Liver (tissue), 9 donors: ENCODE results near the gene ASS1. TPM values are rescaled to one million over a fixed set of nuclear protein-coding genes. Genes with fewer than 3 reads are reported as not detected.

Experiments used
- DNase-seq: peaks from one replicate; pipeline ENCODE4 v3.0.0-alpha.2; 2017; ENCODE audit warnings: low spot score
- H3K27ac ChIP-seq, 2 donors: one replicate each; pipeline ENCODE4 v1.7.0; 2013; ENCODE audit warnings: inconsistent platforms in 2 of 2, low read length in 2 of 2, control low read depth in 1 of 2, low read depth in 1 of 2, mild to moderate bottlenecking in 1 of 2
- H3K27me3 ChIP-seq, 4 donors: one replicate each; pipeline versions ENCODE4 v1.6.1 to v1.7.0; 2013; ENCODE audit warnings: low read length in 3 of 4, inconsistent platforms in 1 of 4, mild to moderate bottlenecking in 1 of 4, moderate library complexity in 1 of 4; ENCODE audit not compliant: control insufficient read depth in 4 of 4, insufficient read depth in 4 of 4
- H3K36me3 ChIP-seq, 4 donors: one replicate each; pipeline versions ENCODE4 v1.6.1 to v1.7.0; 2013; ENCODE audit warnings: low read length in 3 of 4, mild to moderate bottlenecking in 3 of 4, low read depth in 1 of 4, moderate library complexity in 1 of 4; ENCODE audit not compliant: control insufficient read depth in 4 of 4, insufficient read depth in 3 of 4
- H3K4me1 ChIP-seq, 4 donors: one replicate each; pipeline versions ENCODE4 v1.6.1 to v1.7.0; 2013; ENCODE audit warnings: low read length in 3 of 4, mild to moderate bottlenecking in 3 of 4, moderate library complexity in 1 of 4; ENCODE audit not compliant: control insufficient read depth in 4 of 4, insufficient read depth in 4 of 4
- H3K4me3 ChIP-seq, 3 donors: one replicate each; pipeline versions ENCODE4 v1.6.1 to v1.7.0; 2013; ENCODE audit warnings: low read length in 3 of 3, control low read depth in 1 of 3, low read depth in 1 of 3, mild to moderate bottlenecking in 1 of 3
- H3K9ac ChIP-seq, 2 donors: one replicate each; pipeline ENCODE4 v1.7.0; 2013; ENCODE audit warnings: low read length in 2 of 2, mild to moderate bottlenecking in 2 of 2, moderate library complexity in 2 of 2, control low read depth in 1 of 2, low read depth in 1 of 2
- H3K9me3 ChIP-seq, 4 donors: one replicate each; pipeline versions ENCODE4 v1.6.1 to v1.7.0; 2013; ENCODE audit warnings: low read length in 3 of 4; ENCODE audit not compliant: control insufficient read depth in 4 of 4
- EGR1 ChIP-seq, 2 donors: IDR thresholded peaks; 2 replicates each; pipeline ENCODE4 v1.6.1; 2016 to 2018; ENCODE audit warnings: antibody characterized with exemption in 2 of 2, low read depth in 2 of 2
- FOXA1 ChIP-seq: IDR thresholded peaks from 2 replicates; pipeline ENCODE4 v1.6.1; 2016; ENCODE audit warnings: antibody characterized with exemption
- FOXA2 ChIP-seq: IDR thresholded peaks from 2 replicates; pipeline ENCODE4 v1.6.1; 2016; ENCODE audit warnings: antibody characterized with exemption
- GABPA ChIP-seq, 2 donors: IDR thresholded peaks in 1 of 2; conservative IDR thresholded peaks in 1 of 2; 2 replicates each; pipeline ENCODE4 v1.6.1; 2016; ENCODE audit warnings: antibody characterized with exemption in 2 of 2, mild to moderate bottlenecking in 1 of 2, moderate library complexity in 1 of 2
- HNF4A ChIP-seq, 2 donors: conservative IDR thresholded peaks; 2 replicates each; pipeline ENCODE4 v1.6.1; 2016; ENCODE audit warnings: antibody characterized with exemption in 2 of 2, mild to moderate bottlenecking in 2 of 2
- HNF4G ChIP-seq: IDR thresholded peaks from 2 replicates; pipeline ENCODE4 v1.6.1; 2016; ENCODE audit warnings: antibody characterized with exemption
- JUND ChIP-seq, 2 donors: IDR thresholded peaks; 2 replicates each; pipeline ENCODE4 v1.6.1; 2016; ENCODE audit warnings: antibody characterized with exemption in 2 of 2
- NR2F2 ChIP-seq: IDR thresholded peaks from 2 replicates; pipeline ENCODE4 v1.6.1; 2016; ENCODE audit warnings: antibody characterized with exemption
- RAD21 ChIP-seq, 2 donors: IDR thresholded peaks; 2 replicates each; pipeline ENCODE4 v1.6.1; 2016; ENCODE audit warnings: antibody characterized with exemption in 2 of 2, mild to moderate bottlenecking in 2 of 2
- RXRA ChIP-seq, 2 donors: IDR thresholded peaks; 2 replicates each; pipeline ENCODE4 v1.6.1; 2017 to 2018; ENCODE audit warnings: antibody characterized with exemption in 2 of 2, mild to moderate bottlenecking in 1 of 2
- SP1 ChIP-seq: IDR thresholded peaks from 2 replicates; pipeline ENCODE4 v1.6.1; 2018; ENCODE audit warnings: antibody characterized with exemption, mild to moderate bottlenecking
- TAF1 ChIP-seq: conservative IDR thresholded peaks from 2 replicates; pipeline ENCODE4 v1.6.1; 2016; ENCODE audit warnings: antibody characterized with exemption, mild to moderate bottlenecking
- YY1 ChIP-seq: IDR thresholded peaks from 2 replicates; pipeline ENCODE4 v1.6.1; 2016; ENCODE audit warnings: antibody characterized with exemption, mild to moderate bottlenecking
- WGBS: extraction: QIAGEN DNeasy Blood & Tissue Kit; methylation state at CpG from one replicate; pipeline ENCODE4 v1.1.7; 2013; 5-methylcytosine and 5-hydroxymethylcytosine counted together
- polyA plus RNA-seq, 2 donors: library from polyadenylated mRNA; stranded (reverse) in 1 of 2; unstranded in 1 of 2; fragments of 200-250 nt in 1 of 2; fragments of >200 nt in 1 of 2; fragmentation: Nextera tagmentation in 1 of 2; extraction: Ambion mirVana in 1 of 2; gene quantifications; one replicate each; pipeline versions ENCODE4 v1.2.1 to v1.2.3, GENCODE V29; 2013 to 2015
- total RNA-seq, 2 donors: library from RNA; depleted of rRNA; stranded (reverse); fragments of >200 nt; gene quantifications; one replicate each; pipeline ENCODE4 v1.2.3, GENCODE V29; 2014
- TF ChIP-seq, protein P1 (sequence below): fragments of 150-350 bp; IDR thresholded peaks from 2 replicates; pipeline ENCODE4 v1.5.1; 2017; ENCODE audit warnings: improper control_type of control experiment, low read depth, low read length; ENCODE audit not compliant: missing input control
- TF ChIP-seq, protein P2 (sequence below): IDR thresholded peaks from 2 replicates; pipeline ENCODE4 v1.6.1; 2016; ENCODE audit warnings: antibody characterized with exemption
- TF ChIP-seq, protein P3 (sequence below): IDR thresholded peaks from 2 replicates; pipeline ENCODE4 v1.6.1; 2016; ENCODE audit warnings: antibody characterized with exemption, mild to moderate bottlenecking
- TF ChIP-seq, protein P4 (sequence below): IDR thresholded peaks from 2 replicates; pipeline ENCODE4 v1.6.1; 2016; ENCODE audit warnings: antibody characterized with exemption
- TF ChIP-seq, protein P5 (sequence below): IDR thresholded peaks from 2 replicates; pipeline ENCODE4 v1.6.1; 2016; ENCODE audit warnings: antibody characterized with exemption
- donor health status: healthy.
- donor health status: healthy.
- donor health status: healthy.
- donor health status: healthy.
- donor health status: healthy.

The ASS1 gene
- total and polyA plus RNA-seq, 4 donors: 396 to 711 (median 533) TPM

DNA sequence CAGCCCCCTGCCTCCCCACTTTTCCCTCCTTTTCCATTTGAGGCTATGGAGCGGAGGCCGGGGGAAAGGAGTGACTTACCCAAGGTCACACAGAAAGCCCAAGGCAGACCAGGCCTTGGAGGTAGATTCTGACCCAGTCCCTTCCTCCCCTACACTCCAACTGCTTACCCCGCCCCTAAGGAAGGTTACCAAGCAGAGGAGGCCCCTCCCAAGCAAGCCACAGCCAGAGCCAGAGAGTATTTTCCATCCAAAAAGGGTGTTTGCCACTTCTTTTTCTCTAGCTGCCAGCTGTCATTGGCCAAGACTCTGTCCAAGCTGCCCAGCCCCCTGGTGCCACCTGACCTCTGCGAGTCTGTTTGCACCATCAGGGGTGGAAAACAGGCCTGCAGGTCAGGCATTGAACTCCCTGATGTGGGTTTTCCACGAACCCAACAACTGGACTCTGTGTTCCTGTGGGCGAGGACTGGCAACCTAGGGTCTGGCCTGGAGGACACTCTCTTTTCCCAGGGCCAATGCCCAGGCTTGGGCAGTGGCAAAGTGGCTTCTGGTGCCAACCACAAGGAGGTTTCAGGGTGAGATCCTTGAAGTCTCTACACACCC, 6.3 kb upstream of the ASS1 start (continued):
- TF ChIP-seq, protein P1, sequence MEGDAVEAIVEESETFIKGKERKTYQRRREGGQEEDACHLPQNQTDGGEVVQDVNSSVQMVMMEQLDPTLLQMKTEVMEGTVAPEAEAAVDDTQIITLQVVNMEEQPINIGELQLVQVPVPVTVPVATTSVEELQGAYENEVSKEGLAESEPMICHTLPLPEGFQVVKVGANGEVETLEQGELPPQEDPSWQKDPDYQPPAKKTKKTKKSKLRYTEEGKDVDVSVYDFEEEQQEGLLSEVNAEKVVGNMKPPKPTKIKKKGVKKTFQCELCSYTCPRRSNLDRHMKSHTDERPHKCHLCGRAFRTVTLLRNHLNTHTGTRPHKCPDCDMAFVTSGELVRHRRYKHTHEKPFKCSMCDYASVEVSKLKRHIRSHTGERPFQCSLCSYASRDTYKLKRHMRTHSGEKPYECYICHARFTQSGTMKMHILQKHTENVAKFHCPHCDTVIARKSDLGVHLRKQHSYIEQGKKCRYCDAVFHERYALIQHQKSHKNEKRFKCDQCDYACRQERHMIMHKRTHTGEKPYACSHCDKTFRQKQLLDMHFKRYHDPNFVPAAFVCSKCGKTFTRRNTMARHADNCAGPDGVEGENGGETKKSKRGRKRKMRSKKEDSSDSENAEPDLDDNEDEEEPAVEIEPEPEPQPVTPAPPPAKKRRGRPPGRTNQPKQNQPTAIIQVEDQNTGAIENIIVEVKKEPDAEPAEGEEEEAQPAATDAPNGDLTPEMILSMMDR: no peak
- peak; percentile 97 for TF ChIP-seq SP1
- TF ChIP-seq NR2F2: peak; percentile 94
- no peak for TF ChIP-seq GABPA (IDR thresholded peaks at IDR 0.05 in 1 of 2, conservative IDR thresholded peaks at IDR 0.05 in 1 of 2)
- peak; percentile 31 for TF ChIP-seq YY1

DNA sequence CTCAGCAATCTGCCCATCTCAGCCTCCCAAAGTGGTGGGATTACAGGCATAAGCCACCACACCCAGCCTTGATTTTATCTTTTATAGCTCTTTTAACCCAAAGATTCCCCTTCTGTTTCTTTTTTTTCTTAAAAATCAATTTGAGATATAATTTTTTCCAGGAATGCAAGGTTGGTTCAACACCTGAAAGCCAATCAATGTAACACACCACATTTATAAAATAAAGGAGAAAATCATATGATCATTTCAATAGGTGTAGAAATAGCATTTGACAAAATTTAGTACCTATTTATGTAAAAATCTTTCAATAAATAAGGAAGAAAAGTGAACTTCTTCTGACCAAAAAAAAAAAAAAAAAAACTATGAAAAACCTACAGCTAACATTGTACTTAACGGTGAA, 3.7 kb upstream of the ASS1 start:
- no peak overlapping the region for H3K27ac ChIP-seq
- H3K36me3 ChIP-seq: no peaks in the 10 kb centered on the region
- no peak overlapping the region for H3K4me3 ChIP-seq
- H3K9me3 ChIP-seq: peaks cover 0 to 5% (median under 1%) of the 10 kb centered on the region in 4 donors
- TF ChIP-seq, protein P1: no peak
- TF ChIP-seq NR2F2 (no peak), HNF4G (no peak), HNF4A (conservative IDR thresholded peaks at IDR 0.05) (no peak), FOXA1 (no peak), EGR1 (IDR thresholded peaks at IDR 0.05; ENCODE audit: low read depth in 2 of 2) (no peak), JUND (IDR thresholded peaks at IDR 0.05) (no peak), TAF1 (no peak), RAD21 (IDR thresholded peaks at IDR 0.05) (no peak), GABPA (IDR thresholded peaks at IDR 0.05 in 1 of 2, conservative IDR thresholded peaks at IDR 0.05 in 1 of 2) (no peak), YY1 (no peak), RXRA (IDR thresholded peaks at IDR 0.05) (no peak), SP1 (no peak), FOXA2 (no peak)
- TF ChIP-seq, protein P2, sequence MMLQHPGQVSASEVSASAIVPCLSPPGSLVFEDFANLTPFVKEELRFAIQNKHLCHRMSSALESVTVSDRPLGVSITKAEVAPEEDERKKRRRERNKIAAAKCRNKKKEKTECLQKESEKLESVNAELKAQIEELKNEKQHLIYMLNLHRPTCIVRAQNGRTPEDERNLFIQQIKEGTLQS: no peak
- TF ChIP-seq, protein P3, sequence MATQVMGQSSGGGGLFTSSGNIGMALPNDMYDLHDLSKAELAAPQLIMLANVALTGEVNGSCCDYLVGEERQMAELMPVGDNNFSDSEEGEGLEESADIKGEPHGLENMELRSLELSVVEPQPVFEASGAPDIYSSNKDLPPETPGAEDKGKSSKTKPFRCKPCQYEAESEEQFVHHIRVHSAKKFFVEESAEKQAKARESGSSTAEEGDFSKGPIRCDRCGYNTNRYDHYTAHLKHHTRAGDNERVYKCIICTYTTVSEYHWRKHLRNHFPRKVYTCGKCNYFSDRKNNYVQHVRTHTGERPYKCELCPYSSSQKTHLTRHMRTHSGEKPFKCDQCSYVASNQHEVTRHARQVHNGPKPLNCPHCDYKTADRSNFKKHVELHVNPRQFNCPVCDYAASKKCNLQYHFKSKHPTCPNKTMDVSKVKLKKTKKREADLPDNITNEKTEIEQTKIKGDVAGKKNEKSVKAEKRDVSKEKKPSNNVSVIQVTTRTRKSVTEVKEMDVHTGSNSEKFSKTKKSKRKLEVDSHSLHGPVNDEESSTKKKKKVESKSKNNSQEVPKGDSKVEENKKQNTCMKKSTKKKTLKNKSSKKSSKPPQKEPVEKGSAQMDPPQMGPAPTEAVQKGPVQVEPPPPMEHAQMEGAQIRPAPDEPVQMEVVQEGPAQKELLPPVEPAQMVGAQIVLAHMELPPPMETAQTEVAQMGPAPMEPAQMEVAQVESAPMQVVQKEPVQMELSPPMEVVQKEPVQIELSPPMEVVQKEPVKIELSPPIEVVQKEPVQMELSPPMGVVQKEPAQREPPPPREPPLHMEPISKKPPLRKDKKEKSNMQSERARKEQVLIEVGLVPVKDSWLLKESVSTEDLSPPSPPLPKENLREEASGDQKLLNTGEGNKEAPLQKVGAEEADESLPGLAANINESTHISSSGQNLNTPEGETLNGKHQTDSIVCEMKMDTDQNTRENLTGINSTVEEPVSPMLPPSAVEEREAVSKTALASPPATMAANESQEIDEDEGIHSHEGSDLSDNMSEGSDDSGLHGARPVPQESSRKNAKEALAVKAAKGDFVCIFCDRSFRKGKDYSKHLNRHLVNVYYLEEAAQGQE: no peak
- TF ChIP-seq, protein P4, sequence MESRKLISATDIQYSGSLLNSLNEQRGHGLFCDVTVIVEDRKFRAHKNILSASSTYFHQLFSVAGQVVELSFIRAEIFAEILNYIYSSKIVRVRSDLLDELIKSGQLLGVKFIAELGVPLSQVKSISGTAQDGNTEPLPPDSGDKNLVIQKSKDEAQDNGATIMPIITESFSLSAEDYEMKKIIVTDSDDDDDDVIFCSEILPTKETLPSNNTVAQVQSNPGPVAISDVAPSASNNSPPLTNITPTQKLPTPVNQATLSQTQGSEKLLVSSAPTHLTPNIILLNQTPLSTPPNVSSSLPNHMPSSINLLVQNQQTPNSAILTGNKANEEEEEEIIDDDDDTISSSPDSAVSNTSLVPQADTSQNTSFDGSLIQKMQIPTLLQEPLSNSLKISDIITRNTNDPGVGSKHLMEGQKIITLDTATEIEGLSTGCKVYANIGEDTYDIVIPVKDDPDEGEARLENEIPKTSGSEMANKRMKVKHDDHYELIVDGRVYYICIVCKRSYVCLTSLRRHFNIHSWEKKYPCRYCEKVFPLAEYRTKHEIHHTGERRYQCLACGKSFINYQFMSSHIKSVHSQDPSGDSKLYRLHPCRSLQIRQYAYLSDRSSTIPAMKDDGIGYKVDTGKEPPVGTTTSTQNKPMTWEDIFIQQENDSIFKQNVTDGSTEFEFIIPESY: no peak
- TF ChIP-seq, protein P5, sequence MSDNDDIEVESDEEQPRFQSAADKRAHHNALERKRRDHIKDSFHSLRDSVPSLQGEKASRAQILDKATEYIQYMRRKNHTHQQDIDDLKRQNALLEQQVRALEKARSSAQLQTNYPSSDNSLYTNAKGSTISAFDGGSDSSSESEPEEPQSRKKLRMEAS: no peak
- WGBS: 100% methylated on average over 1 of the region's 1 CpG
- H3K4me1 ChIP-seq: peaks cover 7 to 50% (median 31%) of the 10 kb centered on the region in 4 donors
- DNase-seq: no peak
- no peak overlapping the region for H3K9ac ChIP-seq
- no peaks in the 10 kb centered on the region for H3K27me3 ChIP-seq
